ENCODE results near the gene ZNF681.

DNA sequence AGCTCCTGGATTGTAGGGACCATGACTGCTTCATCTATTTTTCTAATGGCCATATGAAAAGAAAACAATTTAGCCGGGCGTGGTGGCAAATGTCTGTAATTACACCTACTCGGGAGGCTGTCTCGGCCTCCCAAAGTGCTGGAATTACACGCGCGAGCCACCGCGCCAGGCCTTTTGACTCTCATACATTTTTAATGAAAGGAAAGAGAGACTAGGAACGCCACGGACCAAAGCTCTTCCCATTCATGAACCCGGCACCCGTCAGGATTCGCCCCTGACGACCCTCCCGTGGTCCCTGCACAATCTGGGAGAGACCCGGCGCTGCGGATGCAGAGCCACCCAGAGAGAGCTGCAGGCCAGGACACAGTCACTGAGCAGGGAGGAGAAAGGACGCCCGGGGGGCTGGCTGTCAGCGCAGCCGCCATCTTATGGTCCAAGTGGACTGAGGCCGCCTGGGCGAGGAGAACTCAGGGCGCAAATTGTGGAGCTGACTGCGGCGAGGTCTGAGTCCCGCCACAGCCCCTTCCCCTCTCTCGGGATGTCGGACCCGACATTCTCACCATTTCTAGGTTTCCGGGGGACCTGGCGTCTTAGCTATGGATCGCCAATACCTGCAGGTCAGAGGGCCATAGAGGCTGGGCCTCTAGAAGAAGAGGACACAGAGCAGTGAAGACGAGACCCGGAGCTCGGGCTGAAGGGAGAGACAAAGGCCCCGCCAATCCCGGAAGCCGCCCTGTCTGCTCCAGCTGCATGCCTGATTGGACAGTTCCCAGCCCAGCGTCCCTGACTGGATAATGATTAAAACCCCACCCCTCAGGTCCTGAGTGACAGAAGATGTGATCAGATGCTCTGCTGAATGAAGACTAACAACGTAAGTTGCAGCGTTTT lies at the start of gene ZNF681:
- TF ChIP-seq, protein P1, sequence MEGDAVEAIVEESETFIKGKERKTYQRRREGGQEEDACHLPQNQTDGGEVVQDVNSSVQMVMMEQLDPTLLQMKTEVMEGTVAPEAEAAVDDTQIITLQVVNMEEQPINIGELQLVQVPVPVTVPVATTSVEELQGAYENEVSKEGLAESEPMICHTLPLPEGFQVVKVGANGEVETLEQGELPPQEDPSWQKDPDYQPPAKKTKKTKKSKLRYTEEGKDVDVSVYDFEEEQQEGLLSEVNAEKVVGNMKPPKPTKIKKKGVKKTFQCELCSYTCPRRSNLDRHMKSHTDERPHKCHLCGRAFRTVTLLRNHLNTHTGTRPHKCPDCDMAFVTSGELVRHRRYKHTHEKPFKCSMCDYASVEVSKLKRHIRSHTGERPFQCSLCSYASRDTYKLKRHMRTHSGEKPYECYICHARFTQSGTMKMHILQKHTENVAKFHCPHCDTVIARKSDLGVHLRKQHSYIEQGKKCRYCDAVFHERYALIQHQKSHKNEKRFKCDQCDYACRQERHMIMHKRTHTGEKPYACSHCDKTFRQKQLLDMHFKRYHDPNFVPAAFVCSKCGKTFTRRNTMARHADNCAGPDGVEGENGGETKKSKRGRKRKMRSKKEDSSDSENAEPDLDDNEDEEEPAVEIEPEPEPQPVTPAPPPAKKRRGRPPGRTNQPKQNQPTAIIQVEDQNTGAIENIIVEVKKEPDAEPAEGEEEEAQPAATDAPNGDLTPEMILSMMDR (IDR thresholded peaks at IDR 0.05; ENCODE audit: low read depth, low read length, poor library complexity, severe bottlenecking), result no peak
- no peak for TF ChIP-seq EZH2phosphoT487 (IDR thresholded peaks at IDR 0.05; ENCODE audit: borderline replicate concordance, low read length)
